ENCODE results near the gene KDM6B. TPM values are rescaled to one million over a fixed set of nuclear protein-coding genes. Genes with fewer than 3 reads are reported as not detected.
A peak's percentile ranks its signal among the peaks of the same experiment; 100 is the strongest.

Gene KDM6B
- total and polyA plus RNA-seq, 5 donors from 2014 or later = 0.30 to 255 (median 0.53) TPM

- Mint-ChIP-seq H3K9me3 (peaks cover 0 to 2% (median 0%) of the 10 kb centered on the region in 7 donors), H3K36me3 (no peaks in the 10 kb centered on the region), H3K27me3 (peaks cover 25% of the 10 kb centered on the region), H3K4me1 (peaks cover 0 to 53% (median 35%) of the 10 kb centered on the region in 4 donors), H3K4me3 (peak overlapping the region; percentile 88 to 99 (median 94)), H3K27ac (peak overlapping the region; percentile 98 to 100 (median 100))
- Histone ChIP-seq H3K4me1 (ENCODE audit: control insufficient read depth, insufficient read depth, low read length, poor library complexity, severe bottlenecking) (peaks cover 65% of the 10 kb centered on the region), H3K9me3 (ENCODE audit: control insufficient read depth in 2 of 2, low read length in 2 of 2) (no peaks in the 10 kb centered on the region), H3K27me3 (ENCODE audit: control insufficient read depth, insufficient read depth, low read length) (no peaks in the 10 kb centered on the region), H3K4me3 (ENCODE audit: low read depth, low read length) (peak overlapping the region; percentile 91), H3K36me3 (ENCODE audit: control insufficient read depth, insufficient read depth, low read length) (peaks cover 6% of the 10 kb centered on the region), H3K27ac (ENCODE audit: insufficient read depth, low read length, poor library complexity, severe bottlenecking) (peak overlapping the region; percentile 100)
- peak; percentile 92 to 94 (median 92) for DNase-seq
- peak; percentile 37 to 38 for ATAC-seq (ENCODE audit: low read depth in 2 of 2)
Observed at GRCh38 chr17:7843536-7844291, 9.7 kb downstream of the KDM6B start.

DNA sequence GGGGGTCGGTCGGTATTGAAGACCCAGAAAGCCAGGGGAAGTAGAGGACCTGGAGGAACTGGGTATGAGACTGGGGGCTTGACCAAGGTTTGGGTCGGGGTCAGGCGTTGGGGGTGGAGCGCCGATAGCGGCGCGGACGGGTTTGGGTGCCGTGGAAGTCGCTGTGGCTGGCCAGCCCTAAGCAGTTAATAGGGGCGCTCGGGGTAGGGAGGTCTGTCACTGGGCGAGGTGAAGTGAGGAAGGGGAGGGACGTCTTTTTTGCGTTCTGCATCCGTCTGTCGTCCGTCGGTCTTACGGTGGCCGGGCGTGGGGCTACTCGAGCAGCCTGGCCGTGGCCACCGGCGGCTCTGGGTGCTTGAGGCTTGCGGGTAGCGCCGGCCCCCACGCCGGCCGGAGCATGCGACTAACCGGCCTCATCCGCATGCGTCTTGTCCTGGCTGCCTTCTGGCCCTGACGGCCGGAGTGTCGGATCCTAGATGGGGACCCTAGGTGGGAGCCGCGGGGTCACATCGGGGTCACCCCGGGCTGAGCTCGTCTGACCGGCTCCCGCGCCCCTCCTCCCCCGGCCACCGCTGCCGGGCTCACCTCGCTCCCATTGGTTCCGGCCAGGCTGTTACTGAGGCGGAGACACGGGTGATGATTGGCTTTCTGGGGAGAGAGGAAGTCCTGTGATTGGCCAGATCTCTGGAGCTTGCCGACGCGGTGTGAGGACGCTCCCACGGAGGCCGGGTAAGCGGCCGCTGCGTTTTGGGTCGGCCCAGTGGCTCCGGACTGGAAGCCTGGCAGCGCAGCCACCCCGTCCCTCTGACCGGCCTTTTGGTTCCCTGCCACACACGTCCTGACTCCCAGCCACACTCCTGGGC is 10.5 kb downstream of the KDM6B start:
- ATAC-seq (ENCODE audit: low read depth in 2 of 2) (peak; percentile 43 to 44), DNase-seq (peak; percentile 79 to 92 (median 82))
- Mint-ChIP-seq H3K27ac (peak overlapping the region; percentile 71 to 100 (median 100)), H3K9me3 (peaks cover 0 to 2% (median 0%) of the 10 kb centered on the region in 7 donors), H3K4me3 (peak overlapping the region; percentile 88 to 99 (median 94)), H3K27me3 (peaks cover 25% of the 10 kb centered on the region), H3K36me3 (no peaks in the 10 kb centered on the region), H3K4me1 (peaks cover 0 to 46% (median 27%) of the 10 kb centered on the region in 4 donors)
- peaks cover 8% of the 10 kb centered on the region for H3K36me3 ChIP-seq (ENCODE audit: control insufficient read depth, insufficient read depth, low read length)
- no peaks in the 10 kb centered on the region for H3K27me3 ChIP-seq (ENCODE audit: control insufficient read depth, insufficient read depth, low read length)
- no peaks in the 10 kb centered on the region for H3K9me3 ChIP-seq (ENCODE audit: control insufficient read depth in 2 of 2, low read length in 2 of 2)
- peaks cover 57% of the 10 kb centered on the region for H3K4me1 ChIP-seq (ENCODE audit: control insufficient read depth, insufficient read depth, low read length, poor library complexity, severe bottlenecking)
- H3K27ac ChIP-seq (ENCODE audit: insufficient read depth, low read length, poor library complexity, severe bottlenecking) = peak overlapping the region; percentile 100
- peak overlapping the region; percentile 76 for H3K4me3 ChIP-seq (ENCODE audit: low read depth, low read length)

- H3K36me3 ChIP-seq (ENCODE audit: control insufficient read depth, insufficient read depth, low read length) = peaks cover 13% of the 10 kb centered on the region
- no peaks in the 10 kb centered on the region for H3K36me3 Mint-ChIP-seq
- H3K9me3 ChIP-seq (ENCODE audit: control insufficient read depth in 2 of 2, low read length in 2 of 2) = no peaks in the 10 kb centered on the region
- H3K4me3 ChIP-seq (ENCODE audit: low read depth, low read length) = peak overlapping the region; percentile 32
- H3K27ac ChIP-seq (ENCODE audit: insufficient read depth, low read length, poor library complexity, severe bottlenecking) = peak overlapping the region; percentile 100
- peak overlapping the region; percentile 88 to 99 (median 94) for H3K4me3 Mint-ChIP-seq
- peaks cover 48% of the 10 kb centered on the region for H3K4me1 ChIP-seq (ENCODE audit: control insufficient read depth, insufficient read depth, low read length, poor library complexity, severe bottlenecking)
- DNase-seq (no peak), ATAC-seq (ENCODE audit: low read depth in 2 of 2) (no peak)
- peaks cover 25% of the 10 kb centered on the region for H3K27me3 Mint-ChIP-seq
- H3K27ac Mint-ChIP-seq = peak overlapping the region in 2 of 3 donors; percentile 100
- H3K9me3 Mint-ChIP-seq = peaks cover 0 to 2% (median 0%) of the 10 kb centered on the region in 7 donors
- H3K27me3 ChIP-seq (ENCODE audit: control insufficient read depth, insufficient read depth, low read length) = no peaks in the 10 kb centered on the region
- H3K4me1 Mint-ChIP-seq = peaks cover 0 to 40% (median 17%) of the 10 kb centered on the region in 4 donors
Observed at GRCh38 chr17:7845359-7846062, 11.5 kb downstream of the KDM6B start.

DNA sequence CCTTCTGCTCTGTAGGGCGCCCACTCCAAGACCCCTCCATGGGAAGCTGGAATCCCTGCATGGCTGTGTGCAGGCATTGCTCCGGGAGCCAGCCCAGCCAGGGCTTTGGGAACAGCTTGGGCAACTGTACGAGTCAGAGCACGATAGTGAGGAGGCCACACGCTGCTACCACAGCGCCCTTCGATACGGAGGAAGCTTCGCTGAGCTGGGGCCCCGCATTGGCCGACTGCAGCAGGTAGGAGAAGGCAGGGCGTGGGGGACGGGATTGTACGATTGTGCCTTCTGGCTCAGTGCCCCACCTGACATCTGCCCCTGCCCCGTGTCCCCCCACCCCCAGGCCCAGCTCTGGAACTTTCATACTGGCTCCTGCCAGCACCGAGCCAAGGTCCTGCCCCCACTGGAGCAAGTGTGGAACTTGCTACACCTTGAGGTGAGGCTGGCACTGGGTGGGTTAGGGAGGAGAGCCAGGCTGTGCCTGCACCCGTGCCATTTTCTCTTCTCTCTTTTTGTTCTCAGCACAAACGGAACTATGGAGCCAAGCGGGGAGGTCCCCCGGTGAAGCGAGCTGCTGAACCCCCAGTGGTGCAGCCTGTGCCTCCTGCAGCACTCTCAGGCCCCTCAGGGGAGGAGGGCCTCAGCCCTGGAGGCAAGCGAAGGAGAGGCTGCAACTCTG is 12.2 kb downstream of the KDM6B start:
- peak overlapping the region in 1 of 3 donors; percentile 100 for H3K27ac Mint-ChIP-seq
- H3K4me3 ChIP-seq (ENCODE audit: low read depth, low read length) = no peak overlapping the region
- H3K9me3 Mint-ChIP-seq = peaks cover 0 to 2% (median 0%) of the 10 kb centered on the region in 7 donors
- DNase-seq (no peak), ATAC-seq (ENCODE audit: low read depth in 2 of 2) (no peak)
- no peaks in the 10 kb centered on the region for H3K27me3 ChIP-seq (ENCODE audit: control insufficient read depth, insufficient read depth, low read length)
- H3K27me3 Mint-ChIP-seq = peaks cover 25% of the 10 kb centered on the region
- no peaks in the 10 kb centered on the region for H3K9me3 ChIP-seq (ENCODE audit: control insufficient read depth in 2 of 2, low read length in 2 of 2)
- H3K27ac ChIP-seq (ENCODE audit: insufficient read depth, low read length, poor library complexity, severe bottlenecking) = peak overlapping the region; percentile 100
- peaks cover 13% of the 10 kb centered on the region for H3K36me3 ChIP-seq (ENCODE audit: control insufficient read depth, insufficient read depth, low read length)
- peak overlapping the region in 3 of 4 donors; percentile 65 to 93 (median 83) for H3K4me3 Mint-ChIP-seq
- H3K36me3 Mint-ChIP-seq = no peaks in the 10 kb centered on the region
- H3K4me1 Mint-ChIP-seq = peaks cover 0 to 40% (median 12%) of the 10 kb centered on the region in 4 donors
- H3K4me1 ChIP-seq (ENCODE audit: control insufficient read depth, insufficient read depth, low read length, poor library complexity, severe bottlenecking) = peaks cover 47% of the 10 kb centered on the region

DNA sequence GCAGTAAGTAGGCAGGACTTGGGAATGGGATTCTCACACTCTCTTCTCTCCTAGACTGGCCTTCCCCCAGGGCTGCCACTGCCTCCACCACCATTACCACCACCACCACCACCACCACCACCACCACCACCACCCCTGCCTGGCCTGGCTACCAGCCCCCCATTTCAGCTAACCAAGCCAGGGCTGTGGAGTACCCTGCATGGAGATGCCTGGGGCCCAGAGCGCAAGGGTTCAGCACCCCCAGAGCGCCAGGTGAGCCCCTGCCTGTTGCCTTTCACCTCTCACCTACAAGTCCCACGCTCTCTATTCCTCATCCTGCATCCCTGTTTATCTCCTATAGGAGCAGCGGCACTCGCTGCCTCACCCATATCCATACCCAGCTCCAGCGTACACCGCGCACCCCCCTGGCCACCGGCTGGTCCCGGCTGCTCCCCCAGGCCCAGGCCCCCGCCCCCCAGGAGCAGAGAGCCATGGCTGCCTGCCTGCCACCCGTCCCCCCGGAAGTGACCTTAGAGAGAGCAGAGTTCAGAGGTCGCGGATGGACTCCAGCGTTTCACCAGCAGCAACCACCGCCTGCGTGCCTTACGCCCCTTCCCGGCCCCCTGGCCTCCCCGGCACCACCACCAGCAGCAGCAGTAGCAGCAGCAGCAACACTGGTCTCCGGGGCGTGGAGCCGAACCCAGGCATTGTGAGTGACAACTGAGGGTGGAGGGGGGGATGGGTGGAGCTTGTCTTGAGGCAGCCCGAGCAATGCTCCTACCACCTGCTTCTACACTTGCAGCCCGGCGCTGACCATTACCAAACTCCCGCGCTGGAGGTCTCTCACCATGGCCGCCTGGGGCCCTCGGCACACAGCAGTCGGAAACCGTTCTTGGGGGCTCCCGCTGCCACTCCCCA is 13.0 kb downstream of the KDM6B start:
- DNase-seq (no peak), ATAC-seq (ENCODE audit: low read depth in 2 of 2) (no peak)
- H3K36me3 Mint-ChIP-seq = no peaks in the 10 kb centered on the region
- Histone ChIP-seq H3K36me3 (ENCODE audit: control insufficient read depth, insufficient read depth, low read length) (peaks cover 13% of the 10 kb centered on the region), H3K4me1 (ENCODE audit: control insufficient read depth, insufficient read depth, low read length, poor library complexity, severe bottlenecking) (peaks cover 45% of the 10 kb centered on the region), H3K4me3 (ENCODE audit: low read depth, low read length) (no peak overlapping the region), H3K27me3 (ENCODE audit: control insufficient read depth, insufficient read depth, low read length) (no peaks in the 10 kb centered on the region), H3K9me3 (ENCODE audit: control insufficient read depth in 2 of 2, low read length in 2 of 2) (no peaks in the 10 kb centered on the region), H3K27ac (ENCODE audit: insufficient read depth, low read length, poor library complexity, severe bottlenecking) (no peak overlapping the region)
- peaks cover 0 to 2% (median 0%) of the 10 kb centered on the region in 7 donors for H3K9me3 Mint-ChIP-seq
- H3K4me3 Mint-ChIP-seq = peak overlapping the region in 2 of 4 donors; percentile 66 to 83
- no peak overlapping the region for H3K27ac Mint-ChIP-seq
- peaks cover 0 to 43% (median 15%) of the 10 kb centered on the region in 4 donors for H3K4me1 Mint-ChIP-seq
- peaks cover 24% of the 10 kb centered on the region for H3K27me3 Mint-ChIP-seq

- no peaks in the 10 kb centered on the region for H3K36me3 Mint-ChIP-seq
- Histone ChIP-seq H3K36me3 (ENCODE audit: control insufficient read depth, insufficient read depth, low read length) (peaks cover 21% of the 10 kb centered on the region), H3K4me1 (ENCODE audit: control insufficient read depth, insufficient read depth, low read length, poor library complexity, severe bottlenecking) (peaks cover 40% of the 10 kb centered on the region), H3K4me3 (ENCODE audit: low read depth, low read length) (no peak overlapping the region), H3K27me3 (ENCODE audit: control insufficient read depth, insufficient read depth, low read length) (no peaks in the 10 kb centered on the region), H3K27ac (ENCODE audit: insufficient read depth, low read length, poor library complexity, severe bottlenecking) (no peak overlapping the region), H3K9me3 (ENCODE audit: control insufficient read depth in 2 of 2, low read length in 2 of 2) (no peaks in the 10 kb centered on the region)
- peaks cover 12% of the 10 kb centered on the region for H3K27me3 Mint-ChIP-seq
- H3K9me3 Mint-ChIP-seq = no peaks in the 10 kb centered on the region
- H3K4me1 Mint-ChIP-seq = peaks cover 0 to 40% (median 11%) of the 10 kb centered on the region in 4 donors
- no peak overlapping the region for H3K27ac Mint-ChIP-seq
- no peak for DNase-seq
- no peak for ATAC-seq (ENCODE audit: low read depth in 2 of 2)
- H3K4me3 Mint-ChIP-seq = no peak overlapping the region
Observed at GRCh38 chr17:7848131-7848579, 14.1 kb downstream of the KDM6B start.

Data from CD4-positive, CD25-positive, alpha-beta regulatory T cell (primary cell).